Measurements from ENCODE around the gene TCF4.

DNA sequence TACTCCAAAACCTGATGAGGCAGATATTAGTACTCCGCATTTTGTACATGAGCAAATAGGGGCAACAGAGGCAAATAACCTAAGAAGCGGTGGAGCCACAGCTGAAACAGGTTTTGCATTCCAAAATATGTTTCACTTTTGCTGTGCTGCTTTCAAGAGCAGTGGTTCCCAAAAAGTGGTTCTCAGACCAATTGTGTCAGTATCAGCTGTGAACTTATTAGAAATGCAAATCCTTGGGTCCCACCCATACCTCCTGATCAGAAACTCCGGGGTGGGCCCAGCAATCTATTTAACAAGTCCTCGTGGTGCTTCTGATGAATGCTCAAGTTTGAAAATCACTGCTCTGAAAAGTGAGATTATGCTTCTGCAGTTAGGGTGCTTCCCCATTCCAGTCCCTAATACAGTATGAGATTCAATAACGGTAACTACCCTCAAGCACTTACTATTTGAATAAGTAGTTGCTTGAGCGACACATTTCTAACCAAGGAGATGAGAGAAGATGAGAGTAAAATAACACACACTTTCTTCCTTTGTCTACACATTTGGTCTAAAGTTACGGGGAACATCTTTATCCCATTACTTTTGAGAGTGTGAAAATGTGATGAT is 17.8 kb upstream of the TCF4 start:
- TF ChIP-seq ELF4 (IDR thresholded peaks at IDR 0.05) = no peak
- no peak for TF ChIP-seq ZNF384 (IDR thresholded peaks at IDR 0.05)

Measured in HEK293T (cell line).